Measurements from ENCODE around the gene TSC22D2. TPM values are rescaled to one million over a fixed set of nuclear protein-coding genes. Genes with fewer than 3 reads are reported as not detected.

The TSC22D2 gene
- 12.5 to 20.0 TPM (median 14.3 TPM) in 5 replicates for total RNA-seq (2022; extraction: Qiagen RNA extraction; ENCODE audit: low read depth)

GRCh38 chr3:150408221-150409124, at the start of gene TSC22D2:
Gene TSC22D2, plus strand, starts transcription at chr3:150408298. Its CDS starts 1,053 bp downstream, at chr3:150409351.

Other genes with a start within 250 kb of the TSC22D2 start
- 50.6 to 126 TPM (median 102 TPM) in 5 replicates for gene SERP1, start 138.2 kb downstream of the TSC22D2 start, total RNA-seq (2022; extraction: Qiagen RNA extraction; ENCODE audit: low read depth)
- 58.3 to 108 TPM (median 68.7 TPM) in 5 replicates for gene EIF2A, start 138.5 kb downstream of the TSC22D2 start, total RNA-seq (2022; extraction: Qiagen RNA extraction; ENCODE audit: low read depth)
- gene SELENOT, start 195.0 kb downstream of the TSC22D2 start, total RNA-seq (2022; extraction: Qiagen RNA extraction; ENCODE audit: low read depth): 94.0 to 111 TPM (median 107 TPM) in 5 replicates

Data from A549 treated with ZK216348 at 1 μM for 4 hours (cell line).